Measurements from ENCODE around the gene PSMD13.
"Not testable (repeated sequence)": the region's sequence is repeated elsewhere in the genome, so short reads cannot be mapped to it uniquely, and the experiment has no call there.

The PSMD13 gene

DNA sequence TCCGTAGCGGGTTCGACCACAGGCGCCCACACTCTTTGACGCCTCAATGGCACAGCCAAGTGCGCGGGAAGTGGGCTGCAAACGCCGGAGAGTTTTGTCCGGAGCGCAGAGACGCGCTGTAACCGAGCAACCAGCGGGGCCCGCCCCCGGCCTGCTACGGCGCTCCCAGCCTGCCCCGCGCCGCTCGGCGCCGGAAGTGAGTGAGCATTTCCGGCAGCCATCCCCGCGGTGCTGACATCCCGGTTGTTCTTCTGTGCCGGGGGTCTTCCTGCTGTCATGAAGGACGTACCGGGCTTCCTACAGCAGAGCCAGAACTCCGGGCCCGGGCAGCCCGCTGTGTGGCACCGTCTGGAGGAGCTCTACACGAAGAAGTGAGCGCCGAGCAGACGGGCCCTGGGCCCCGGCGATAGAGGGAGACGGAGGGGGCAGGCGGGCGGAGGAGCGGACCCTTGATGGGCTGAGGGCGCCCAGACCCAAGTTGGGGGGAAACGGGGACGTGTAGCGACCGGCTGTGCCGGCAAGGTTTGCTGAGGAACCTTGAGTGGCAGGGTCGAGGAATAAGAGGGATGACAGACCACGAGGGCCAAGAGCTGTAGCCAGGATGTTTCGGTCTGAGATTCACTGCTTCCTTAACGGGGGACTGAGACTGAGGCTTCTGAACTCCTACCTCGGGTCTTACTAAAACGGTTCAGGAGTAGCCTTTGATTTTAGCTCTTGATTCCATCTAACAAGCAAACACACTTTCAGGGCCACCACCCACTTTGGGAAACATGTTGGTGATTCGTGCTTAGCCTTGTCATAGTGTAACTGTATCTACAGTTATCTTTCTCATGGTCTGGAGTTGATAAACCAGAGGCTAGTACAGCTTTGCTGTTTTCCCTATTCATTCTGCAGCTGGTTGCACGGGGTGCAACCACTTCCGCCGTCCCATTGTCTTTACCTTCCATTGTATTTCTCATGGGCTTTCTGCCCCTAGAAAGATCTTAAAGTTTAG, at the start of gene PSMD13:
Gene PSMD13 (plus strand): TSS at position 203 of the 994 bp plus-strand sequence. CDS start 74 bp downstream, at position 277.
- DNase-seq: peak; percentile 77

DNA sequence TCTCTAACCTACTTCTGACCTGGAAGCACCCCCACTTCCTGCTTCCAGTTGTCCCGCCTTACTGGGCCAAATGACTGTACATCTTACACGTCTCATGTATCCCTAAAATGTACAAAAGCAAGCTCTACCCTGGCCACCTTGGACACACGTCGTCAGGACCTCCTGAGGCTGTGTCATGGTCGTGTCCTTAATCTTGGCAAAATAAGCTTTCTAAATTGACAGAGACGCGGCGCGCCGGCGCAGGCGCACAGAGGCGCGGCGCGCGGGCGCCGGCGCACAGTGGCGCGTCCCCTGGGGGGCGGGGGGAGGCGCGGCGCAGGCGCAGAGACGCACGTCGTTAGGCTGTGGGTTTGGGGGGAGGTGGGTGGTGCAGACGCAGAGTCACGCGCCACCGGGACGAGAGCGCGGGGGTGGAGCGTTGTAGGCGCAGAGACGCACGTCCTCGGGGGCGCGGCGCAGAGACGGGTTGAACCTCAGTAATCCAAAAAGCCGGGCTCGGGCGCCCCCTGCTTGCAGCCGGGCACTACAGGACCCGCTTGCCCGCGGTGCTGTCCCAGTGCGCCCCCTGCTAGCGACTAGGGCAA, 47.5 kb upstream of the PSMD13 start:
- DNase-seq: not testable (repeated sequence)

DNA sequence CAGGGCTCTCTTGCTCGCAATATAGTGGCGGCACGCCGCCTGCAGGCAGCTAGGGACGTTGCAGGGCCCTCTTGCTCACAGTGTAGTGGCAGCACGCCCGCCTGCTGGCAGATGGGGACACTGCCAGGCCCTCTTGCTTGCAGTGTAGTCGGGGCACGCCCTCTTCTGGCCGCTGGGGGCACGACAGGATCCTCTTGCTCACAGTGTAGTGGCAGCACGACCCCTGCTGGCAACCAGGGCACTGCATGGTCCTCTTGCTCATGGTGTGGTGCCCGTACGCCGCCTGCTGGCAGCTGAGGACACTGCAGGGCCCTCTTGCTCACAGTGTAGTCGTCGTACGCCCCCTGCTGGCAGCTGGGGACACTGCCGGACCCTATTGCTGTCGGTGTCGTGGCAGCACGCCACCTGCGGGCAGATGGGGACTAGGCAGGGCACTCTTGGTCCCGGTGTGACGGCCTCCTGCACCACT, 46.9 kb upstream of the PSMD13 start:
- DNase-seq: peak; percentile 24

DNA sequence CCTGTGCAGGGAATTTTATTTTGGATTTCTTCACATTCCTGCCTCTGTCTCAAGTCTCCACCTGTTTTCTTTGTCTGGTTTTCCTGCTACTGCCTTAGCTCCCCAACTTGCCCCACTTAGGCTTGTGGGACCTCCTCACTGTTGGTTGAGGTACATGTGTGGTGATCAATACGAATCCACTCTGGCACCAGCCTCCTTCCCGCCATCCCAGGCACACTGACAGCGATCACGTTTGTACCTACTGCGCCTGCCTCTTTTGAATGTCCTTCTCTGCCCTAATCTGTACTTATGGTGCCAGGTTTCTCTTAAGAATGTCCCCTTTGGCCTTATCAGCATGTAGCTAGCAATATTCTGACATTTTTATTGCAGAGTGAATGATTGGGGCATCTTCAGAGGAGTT, 46.2 kb upstream of the PSMD13 start:
- DNase-seq: not testable (repeated sequence)

DNA sequence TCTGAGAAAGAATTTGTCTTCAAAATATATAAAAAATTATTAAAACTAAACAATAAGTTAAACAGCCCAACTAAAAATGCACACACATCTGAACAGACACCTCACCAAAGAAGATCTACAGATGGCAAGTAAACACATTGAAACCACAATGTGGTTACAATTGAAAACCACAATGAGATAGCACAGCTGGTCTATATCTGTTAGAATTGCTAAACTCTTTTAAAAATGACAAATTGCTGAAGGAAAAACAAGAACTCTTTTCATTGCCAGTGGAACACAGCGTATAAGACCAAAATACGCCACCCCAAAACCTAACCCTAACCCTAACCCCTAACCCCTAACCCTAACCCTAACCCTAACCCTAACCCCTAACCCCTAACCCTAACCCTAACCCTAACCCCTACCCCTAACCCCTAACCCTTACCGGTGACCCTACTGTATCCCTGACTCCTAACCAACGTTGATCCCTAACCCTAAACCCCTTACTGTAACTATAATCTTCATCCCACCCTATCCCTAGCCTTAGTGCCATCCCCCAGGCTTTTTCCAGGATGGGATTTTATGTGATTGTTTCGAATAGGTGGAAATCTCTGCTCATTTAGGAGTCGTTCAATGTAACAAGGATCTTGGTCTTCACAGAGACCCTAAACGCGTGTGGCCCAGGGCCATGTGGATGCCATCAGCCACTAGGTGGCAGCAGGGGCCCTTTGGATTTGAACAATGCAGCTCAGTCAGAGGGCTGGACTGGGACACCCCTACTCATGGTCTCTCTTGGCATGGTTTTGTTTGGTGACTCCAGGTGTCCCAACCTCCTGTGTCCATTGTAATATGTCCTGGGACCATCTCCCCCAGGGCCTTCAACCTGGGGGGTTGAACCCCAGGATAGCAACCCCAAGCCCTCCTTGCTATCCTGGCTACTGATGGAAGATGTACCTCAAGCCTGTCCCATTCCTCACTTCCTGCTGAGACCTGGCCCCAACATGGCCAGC, 45.0 kb upstream of the PSMD13 start:
- peak; percentile 35 for DNase-seq

DNA sequence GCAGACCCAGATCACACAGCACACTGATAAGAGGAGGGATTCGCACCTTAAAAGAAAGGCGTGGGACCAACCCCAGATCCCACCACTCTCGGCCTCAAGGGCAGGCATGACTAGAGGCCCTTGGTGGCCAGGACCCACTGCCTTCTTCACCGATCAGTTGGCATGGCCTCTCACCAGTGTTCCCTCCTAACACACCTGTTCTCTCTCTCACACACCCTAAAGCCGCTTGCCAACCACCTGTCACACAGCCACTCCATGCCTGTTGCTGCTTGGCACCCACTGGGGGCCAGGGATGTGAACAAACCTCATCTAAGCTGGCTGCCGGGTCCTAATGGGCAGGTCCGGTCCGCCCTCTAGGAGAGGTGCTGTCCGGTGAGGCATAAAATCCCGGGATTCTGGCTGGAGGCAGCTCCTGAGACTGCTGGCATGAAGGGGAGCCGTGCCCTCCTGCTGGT, 44.1 kb upstream of the PSMD13 start, which contains the start of gene SCGB1C1:
Gene SCGB1C1 (plus strand): TSS at position 405 of the 455 bp plus-strand sequence. CDS start 22 bp downstream, at position 427.
- DNase-seq: not testable (repeated sequence)

DNA sequence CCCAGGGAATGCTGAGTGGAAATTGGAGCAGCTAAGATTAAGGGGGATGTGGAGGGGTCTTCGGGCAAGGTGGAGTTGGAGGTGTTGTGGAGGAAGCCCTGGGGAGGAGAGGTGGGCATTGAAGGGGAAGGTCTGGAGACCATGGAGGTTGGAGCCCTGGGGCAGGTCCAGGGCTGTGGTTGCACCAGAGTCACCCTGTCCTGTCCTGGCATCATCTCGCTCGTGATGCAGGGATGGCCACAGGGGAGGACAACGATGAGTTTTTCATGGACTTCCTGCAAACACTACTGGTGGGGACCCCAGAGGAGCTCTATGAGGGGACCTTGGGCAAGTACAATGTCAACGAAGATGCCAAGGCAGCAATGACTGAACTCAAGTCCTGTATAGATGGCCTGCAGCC, 43.3 kb upstream of the PSMD13 start:
- DNase-seq: not testable (repeated sequence)

DNA sequence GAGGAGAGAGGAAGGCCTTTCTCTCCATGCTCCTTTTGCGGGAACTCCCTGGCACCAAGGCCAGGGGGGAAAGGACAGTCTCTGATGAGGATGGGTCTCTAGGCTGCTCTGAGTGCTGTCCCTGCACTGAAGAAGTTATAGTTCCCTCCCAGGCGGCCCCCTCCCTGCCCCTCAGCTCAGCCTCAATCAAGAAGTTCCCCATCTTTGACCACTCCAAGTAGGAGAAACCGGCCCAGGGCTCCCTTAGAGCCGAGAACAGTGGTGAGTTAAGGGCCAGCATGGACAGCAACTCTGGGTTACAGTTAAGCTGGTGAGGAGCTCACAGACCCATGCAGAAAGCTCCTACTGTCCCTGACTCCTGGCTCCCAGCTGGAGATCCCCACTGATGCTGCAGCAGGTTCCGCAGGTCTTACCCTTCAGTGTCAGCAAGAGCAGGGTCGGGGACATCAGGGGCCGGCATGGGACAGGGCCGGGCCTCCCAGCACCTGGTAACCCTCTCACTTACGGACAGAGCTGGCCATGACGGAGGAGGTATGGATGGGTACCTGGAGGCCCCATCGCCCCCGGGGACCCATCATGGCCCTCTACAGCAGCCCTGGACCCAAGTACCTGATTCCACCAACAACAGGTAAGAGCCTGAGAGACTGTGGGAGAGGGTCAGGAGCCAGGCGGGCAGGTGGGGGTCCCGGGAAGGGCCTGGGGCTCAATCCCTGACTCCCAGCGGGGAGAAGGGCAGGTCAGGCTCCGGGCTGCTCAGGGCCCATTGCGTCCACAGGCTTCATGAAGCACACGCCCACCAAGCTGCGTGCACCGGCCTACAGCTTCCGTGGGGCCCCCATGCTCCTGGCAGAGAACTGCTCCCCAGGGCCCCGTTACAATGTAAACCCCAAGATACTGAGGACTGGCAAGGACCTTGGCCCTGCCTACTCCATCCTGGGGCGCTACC, 39.7 kb upstream of the PSMD13 start:
- DNase-seq: no peak

DNA sequence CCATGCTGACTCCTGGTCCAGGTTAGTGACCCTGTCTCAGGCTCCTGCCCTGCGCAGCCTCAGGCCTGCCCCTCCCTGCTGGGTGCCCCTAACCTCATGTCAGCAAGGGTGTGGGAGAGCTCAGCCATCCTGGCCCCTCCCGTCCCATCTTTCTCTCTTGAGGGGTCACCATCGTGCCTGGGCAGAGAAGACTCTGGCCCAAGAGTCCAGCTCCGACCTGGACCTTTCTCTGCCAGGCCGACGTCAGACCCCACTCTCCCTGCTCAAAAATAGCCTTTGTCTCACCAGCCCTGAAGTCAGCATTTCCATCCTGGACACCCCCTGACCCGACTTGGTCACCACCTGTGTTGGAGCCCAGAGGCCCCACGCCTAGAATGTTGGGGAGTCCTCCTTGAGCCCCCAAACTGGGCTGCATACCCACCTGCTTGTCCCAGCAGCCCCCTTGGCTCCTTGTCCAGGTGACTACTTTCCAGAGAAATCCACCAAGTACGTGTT, 39.0 kb upstream of the PSMD13 start:
- no peak for DNase-seq

DNA sequence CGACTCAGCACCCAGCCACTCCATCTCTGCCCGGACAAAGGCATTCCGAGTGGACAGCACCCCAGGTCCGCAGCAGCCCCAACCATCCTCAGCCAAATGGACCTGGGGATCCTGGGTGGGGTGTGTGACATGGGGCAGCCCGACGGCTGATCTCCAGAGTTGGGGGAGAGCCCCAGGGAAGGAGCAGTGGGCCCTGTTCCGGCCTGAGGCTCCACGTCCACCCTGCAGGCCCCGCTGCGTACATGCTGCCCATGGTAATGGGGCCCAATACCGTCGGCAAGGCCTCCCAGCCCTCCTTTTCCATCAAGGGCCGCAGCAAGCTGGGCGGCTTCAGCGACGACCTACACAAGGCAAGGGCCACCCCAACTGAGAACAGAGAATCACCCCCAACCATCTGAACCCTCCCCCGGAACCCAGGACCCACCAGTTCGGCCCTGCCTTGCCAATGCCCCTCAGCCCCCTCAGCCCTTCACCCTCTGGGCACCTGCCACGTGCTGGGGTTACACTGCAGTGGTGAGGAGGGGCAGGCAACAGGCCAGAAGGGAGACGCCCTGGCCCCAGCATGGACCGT, 38.5 kb upstream of the PSMD13 start:
- DNase-seq: no peak

DNA sequence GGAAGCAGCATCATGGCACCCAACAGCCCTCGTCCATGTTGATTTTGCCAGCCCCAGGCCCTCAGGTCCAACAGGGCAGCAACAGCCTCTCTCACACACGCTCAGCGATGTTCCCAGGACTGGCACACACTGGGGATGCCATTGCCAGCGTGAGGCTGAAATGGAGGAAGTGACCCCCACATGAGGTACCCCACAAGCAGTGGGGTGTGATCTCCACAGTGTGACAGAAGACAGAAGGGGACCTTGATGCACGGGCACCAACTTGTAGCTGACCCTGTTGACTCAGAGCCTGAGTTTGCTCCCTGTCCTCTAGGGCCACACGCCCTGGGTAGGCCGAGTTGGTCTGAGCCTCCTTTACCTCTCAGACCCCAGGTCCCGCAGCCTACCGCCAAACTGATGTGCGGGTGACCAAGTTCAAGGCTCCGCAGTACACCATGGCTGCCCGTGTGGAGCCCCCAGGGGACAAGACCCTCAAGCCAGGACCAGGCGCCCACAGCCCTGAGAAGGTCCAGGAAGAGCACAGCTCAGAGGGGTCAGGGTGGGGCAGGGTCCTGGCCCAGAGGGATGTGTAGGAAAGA, 37.7 kb upstream of the PSMD13 start:
- no peak for DNase-seq

DNA sequence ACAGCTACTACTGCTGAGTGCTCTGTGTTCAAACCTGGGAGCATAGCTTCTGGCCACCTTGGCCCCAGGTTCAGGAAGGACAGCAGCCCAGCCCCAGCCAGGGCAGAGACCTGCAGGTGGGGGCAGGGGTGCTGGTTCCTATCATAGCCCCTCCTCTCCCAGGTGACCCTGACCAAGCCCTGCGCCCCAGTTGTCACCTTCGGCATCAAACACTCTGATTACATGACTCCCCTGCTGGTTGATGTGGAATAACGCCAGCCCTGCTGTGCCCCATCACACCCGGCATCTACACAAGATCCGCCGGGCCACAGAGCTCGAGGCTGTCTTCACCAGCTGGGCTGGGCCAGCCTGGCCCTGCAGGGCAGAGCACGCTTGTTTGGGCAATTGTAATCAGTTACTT, 37.0 kb upstream of the PSMD13 start:
- no peak for DNase-seq

DNA sequence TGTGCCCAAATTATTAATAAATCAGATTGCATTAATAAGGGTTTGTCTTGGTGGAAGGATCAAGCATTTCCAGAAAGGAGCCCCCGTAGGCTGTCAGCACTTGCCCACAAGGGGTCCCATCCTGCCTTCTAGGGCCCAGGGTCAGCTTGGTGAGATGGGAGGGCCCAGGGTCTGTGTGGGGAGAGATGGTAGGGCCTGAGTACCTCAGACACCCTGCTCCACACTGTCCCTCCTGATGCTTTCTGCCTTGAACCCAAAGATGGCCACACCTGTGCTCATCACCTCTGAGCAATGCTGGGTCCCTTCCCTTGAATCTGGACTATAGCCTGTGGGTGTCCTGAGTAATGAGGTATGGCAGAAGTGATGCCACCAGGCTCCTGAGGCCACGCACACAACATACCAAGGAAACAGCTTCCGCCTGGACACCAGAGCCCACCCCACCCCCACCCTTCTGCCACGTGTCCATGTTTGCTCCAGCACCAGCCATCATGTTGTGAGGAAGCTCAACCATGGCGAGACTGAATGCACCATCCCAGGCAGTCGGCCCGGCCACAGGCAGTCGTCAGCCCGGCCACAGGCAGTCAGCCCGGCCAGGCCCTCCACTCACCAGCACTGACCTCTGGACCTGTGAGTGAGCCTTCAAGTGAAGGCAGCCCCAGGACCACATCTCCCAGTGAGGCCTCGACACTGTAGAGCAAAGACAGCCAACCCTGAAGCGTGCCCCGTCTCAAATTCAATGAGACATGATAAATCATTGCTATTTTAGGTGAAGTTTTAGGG, 36.4 kb upstream of the PSMD13 start:
- no peak for DNase-seq

DNA sequence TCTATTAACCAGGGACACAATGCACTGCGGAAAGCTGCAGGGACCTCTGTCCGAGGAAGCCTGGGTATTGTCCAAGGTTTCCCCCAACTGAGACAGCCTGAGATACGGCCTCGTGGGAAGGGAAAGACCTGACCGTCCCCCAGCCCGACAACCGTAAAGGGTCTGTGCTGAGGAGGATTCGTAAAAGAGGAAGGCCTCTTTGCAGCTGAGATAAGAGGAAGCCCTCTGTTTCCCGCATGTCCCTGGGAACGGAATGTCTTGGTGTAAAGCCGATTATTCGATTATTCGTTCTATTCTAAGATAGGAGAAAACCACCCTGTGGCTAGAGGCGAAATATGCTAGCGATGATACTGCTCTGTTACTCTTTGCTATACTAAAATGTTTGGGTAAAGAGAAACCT, 34.8 kb upstream of the PSMD13 start:
- DNase-seq: no peak

DNA sequence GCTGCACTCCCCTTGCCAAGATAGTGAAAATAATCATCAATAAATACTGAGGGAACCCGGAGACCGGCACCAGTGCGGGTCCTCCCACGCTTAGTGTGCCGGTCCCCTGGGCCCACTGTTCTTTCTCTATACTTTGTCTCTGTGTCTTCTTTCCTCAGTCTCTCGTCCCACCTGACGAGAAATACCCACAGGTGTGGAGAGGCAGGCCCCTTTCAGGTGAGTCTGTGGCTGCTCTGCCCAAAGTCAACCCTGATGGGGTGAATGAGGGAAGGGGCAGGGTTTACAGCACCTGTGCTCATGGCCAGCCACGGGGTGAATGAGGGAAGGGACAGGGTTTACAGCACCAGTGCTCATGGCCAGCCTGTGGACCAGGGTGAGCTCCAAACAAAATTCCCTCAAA, 34.3 kb upstream of the PSMD13 start:
- no peak for DNase-seq

DNA sequence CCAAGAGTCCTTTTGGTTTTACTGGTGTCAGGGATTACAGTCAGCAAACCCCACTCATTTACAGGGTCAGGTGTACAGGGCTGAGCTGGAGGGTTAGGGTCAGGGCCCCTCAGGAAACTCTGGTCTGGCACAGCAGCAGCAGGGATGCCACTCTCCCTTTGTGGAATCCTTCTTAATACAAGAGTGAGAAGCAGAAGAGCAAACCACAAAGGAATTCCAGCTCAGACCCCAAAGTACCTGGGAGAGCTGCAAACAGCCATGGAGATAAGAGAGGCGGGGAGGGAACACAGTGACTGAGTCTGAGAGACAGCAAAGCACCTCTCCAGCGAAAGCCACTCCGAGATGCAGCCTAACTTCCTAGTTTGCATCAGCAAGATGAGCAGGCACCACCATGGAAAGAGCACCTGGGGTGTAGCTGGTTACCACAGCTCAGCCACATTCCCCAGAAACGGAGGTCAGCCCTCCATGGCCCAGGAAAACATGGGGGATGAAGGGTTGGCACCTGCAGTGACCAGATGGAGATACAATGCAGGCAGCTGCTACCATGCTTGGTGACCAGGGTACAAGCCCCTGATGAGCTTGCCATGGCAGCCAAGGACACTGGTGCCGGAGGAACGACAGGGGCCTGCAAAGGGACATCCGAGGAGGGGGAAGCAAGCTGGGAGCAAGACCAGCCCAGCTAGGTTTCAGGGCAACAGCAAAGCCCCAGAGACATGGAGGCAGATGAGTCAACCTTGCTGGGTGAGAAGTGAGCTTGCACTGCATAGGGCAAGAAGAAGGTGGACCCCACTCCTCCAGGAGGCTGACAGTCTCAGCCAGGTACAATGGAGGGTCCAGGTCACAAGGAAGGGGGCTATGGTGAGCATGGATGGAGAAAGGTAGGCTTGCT, 33.5 kb upstream of the PSMD13 start:
- no peak for DNase-seq

DNA sequence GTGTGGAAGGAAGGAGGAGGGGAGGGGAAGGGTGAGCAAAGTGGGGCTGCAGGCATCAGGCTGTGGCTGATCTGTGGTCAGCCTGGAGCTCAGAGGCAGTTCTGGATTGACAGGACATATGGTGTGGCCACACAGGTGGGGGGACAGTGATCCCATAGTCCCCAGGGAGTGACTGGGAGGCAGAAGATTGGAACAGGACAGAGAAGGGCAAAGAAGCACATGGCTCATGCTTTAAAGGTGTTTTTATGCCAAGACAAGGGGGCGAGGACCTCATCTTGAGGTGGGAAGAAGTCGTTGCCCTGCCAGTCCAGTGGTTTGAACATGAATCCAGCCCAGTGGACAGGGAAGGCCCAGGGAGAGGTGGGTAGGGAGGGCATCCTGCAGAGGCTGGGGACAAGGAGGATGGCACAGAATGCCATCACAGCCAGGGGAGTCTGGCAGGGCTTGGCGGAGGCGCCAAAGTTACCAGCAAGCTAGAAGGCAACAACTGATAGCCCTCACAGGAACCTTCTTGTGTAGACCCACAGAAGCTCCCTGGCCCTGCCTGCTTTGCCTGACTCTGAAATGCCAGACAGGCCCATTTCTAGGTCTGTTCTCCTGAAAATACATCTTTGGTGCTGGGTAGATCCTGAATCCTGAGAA, 32.7 kb upstream of the PSMD13 start:
- DNase-seq: no peak

DNA sequence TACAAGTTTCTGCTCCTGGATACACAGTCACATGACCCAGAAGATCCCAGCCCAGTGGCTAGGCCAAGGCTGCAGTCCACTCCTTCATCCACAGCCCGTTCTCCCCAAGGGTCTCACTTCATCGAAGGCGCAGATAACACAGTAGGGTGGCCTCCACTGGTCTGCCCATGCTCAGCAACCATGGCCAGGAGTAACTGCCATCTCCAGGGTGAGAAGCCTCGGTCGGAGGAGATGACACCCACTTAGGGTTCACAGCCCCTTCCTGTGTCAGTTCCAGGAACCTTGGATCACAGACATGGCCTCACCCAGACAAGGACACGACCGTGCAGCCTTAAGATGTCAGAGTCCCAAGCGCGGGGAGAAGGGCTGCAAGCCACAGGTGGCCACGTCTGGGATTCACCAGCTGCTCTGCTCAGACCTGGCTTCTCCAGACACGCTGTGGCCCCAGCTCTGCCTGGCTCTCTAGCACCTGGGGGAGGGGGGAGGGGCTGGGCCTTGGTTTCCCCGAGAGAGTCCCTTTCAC, 32.1 kb upstream of the PSMD13 start:
- DNase-seq: no peak
